Spleen (tissue), 11 donors: ENCODE results near the gene OPN5. TPM values are rescaled to one million over a fixed set of nuclear protein-coding genes. Genes with fewer than 3 reads are reported as not detected.
A peak's percentile ranks its signal among the peaks of the same experiment; 100 is the strongest.

Experiments
- DNase-seq: peaks from one replicate; pipeline ENCODE4 v3.0.0-alpha.2; 2020
- H3K27ac ChIP-seq, 8 donors: fragments of 200-600 bp; sonication (generic) in 7 of 8; 1 replicate in 4 of 8; 2 replicates in 4 of 8; pipeline versions ENCODE4 v1.5.0 to v1.8.0; 2016 to 2021; ENCODE audit warnings: inconsistent platforms in 4 of 8, mild to moderate bottlenecking in 4 of 8, moderate library complexity in 1 of 8
- H3K27me3 ChIP-seq, 7 donors: fragments of 200-600 bp; sonication (generic) in 6 of 7; replicated peaks in 1 of 7; 1 replicate in 4 of 7; 2 replicates in 3 of 7; pipeline versions ENCODE4 v1.5.0 to v1.8.0; 2016 to 2021; ENCODE audit warnings: inconsistent platforms in 3 of 7, mild to moderate bottlenecking in 1 of 7
- H3K36me3 ChIP-seq, 6 donors: fragments of 200-600 bp; sonication (generic) in 5 of 6; 1 replicate in 4 of 6; 2 replicates in 2 of 6; pipeline versions ENCODE4 v1.5.0 to v1.8.0; 2016 to 2021; ENCODE audit warnings: inconsistent platforms in 2 of 6
- H3K4me1 ChIP-seq, 6 donors: fragments of 200-600 bp; sonication (generic) in 5 of 6; 1 replicate in 3 of 6; 2 replicates in 3 of 6; pipeline versions ENCODE4 v1.5.0 to v1.8.0; 2016 to 2021; ENCODE audit warnings: inconsistent platforms in 3 of 6
- H3K4me3 ChIP-seq, 8 donors: fragments of 200-600 bp; sonication (generic) in 7 of 8; 1 replicate in 4 of 8; 2 replicates in 4 of 8; pipeline versions ENCODE4 v1.5.0 to v1.8.0; 2016 to 2021; ENCODE audit warnings: inconsistent platforms in 4 of 8, mild to moderate bottlenecking in 4 of 8, moderate library complexity in 2 of 8
- H3K9me3 ChIP-seq, 8 donors: fragments of 200-600 bp; sonication (generic) in 7 of 8; 1 replicate in 4 of 8; 2 replicates in 4 of 8; pipeline versions ENCODE4 v1.5.0 to v1.8.0; 2016 to 2021; ENCODE audit warnings: inconsistent platforms in 4 of 8
- POLR2A ChIP-seq, 3 donors: fragments of 450-650 bp; IDR thresholded peaks; one replicate each; pipeline ENCODE4 v1.5.1; 2017; ENCODE audit warnings: antibody characterized with exemption in 3 of 3, mild to moderate bottlenecking in 1 of 3
- POLR2AphosphoS5 ChIP-seq, 3 donors: sonication (generic); formaldehyde crosslinking; IDR thresholded peaks; one replicate each; pipeline ENCODE4 v1.5.1; 2017; ENCODE audit warnings: antibody characterized with exemption in 3 of 3
- WGBS, 5 donors: extraction: QIAGEN DNeasy Blood & Tissue Kit in 3 of 5; methylation state at CpG; one replicate each; pipeline versions ENCODE4 v1.1.5 to v1.1.7; 2013 to 2018; 5-methylcytosine and 5-hydroxymethylcytosine counted together
- intact Hi-C: fragments of 100-400 bp; cut with DNase I; formaldehyde crosslinking; loops from one replicate; pipeline ENCODE4 v1.15.0; 2023; ENCODE audit warnings: low total_unique reads
- polyA plus RNA-seq, 3 donors: library from polyadenylated mRNA; stranded (reverse); fragments of 200-250 nt; gene quantifications; one replicate each; pipeline ENCODE4 v1.2.1, GENCODE V29; 2013
- total RNA-seq, 7 donors: library from RNA; depleted of rRNA in 3 of 7; stranded (reverse); fragments of >200 nt in 3 of 7; fragmentation: NEBNext Ultra II Directional in 4 of 7; extraction: Animal tissue kit (Norgen Biotek cat#: 25700) in 4 of 7; gene quantifications; one replicate each; pipeline versions ENCODE4 v1.1.0 to v1.2.1, GENCODE V29; 2016 to 2021
- TF ChIP-seq, protein P1 (sequence below), 11 experiments: fragments of 200-600 bp in 7 of 11; fragments of 450-650 bp in 4 of 11; sonication (generic) in 4 of 11; IDR thresholded peaks in 8 of 11; conservative IDR thresholded peaks in 3 of 11; 1 replicate in 7 of 11; 2 replicates in 4 of 11; pipeline versions ENCODE4 v1.4.0 to v1.8.0; 2016 to 2021; ENCODE audit warnings: antibody characterized with exemption in 11 of 11, inconsistent platforms in 4 of 11, mild to moderate bottlenecking in 1 of 11
- donor health status: healthy with polysubstance abuse.
- donor health status: DM: no; HTN: no; CAD: no; lungs with moderate emphysema.
- donor health status: DM: no; HTN: no; CAD: no.
- donor health status: Bipolar disorder and iron deficiency.
- donor health status: healthy.
- donor health status: DM: no; HTN: no; CAD: no.
- donor health status: DM: yes; HTN: yes; CAD: no.

The OPN5 gene
- total and polyA plus RNA-seq, 10 donors, result not detected

GRCh38 chr6:47772359-47772758, 9.5 kb upstream of the OPN5 start:
- TF ChIP-seq POLR2AphosphoS5 (IDR thresholded peaks at IDR 0.05) (no peak), POLR2A (IDR thresholded peaks at IDR 0.05) (no peak)
- TF ChIP-seq, protein P1, sequence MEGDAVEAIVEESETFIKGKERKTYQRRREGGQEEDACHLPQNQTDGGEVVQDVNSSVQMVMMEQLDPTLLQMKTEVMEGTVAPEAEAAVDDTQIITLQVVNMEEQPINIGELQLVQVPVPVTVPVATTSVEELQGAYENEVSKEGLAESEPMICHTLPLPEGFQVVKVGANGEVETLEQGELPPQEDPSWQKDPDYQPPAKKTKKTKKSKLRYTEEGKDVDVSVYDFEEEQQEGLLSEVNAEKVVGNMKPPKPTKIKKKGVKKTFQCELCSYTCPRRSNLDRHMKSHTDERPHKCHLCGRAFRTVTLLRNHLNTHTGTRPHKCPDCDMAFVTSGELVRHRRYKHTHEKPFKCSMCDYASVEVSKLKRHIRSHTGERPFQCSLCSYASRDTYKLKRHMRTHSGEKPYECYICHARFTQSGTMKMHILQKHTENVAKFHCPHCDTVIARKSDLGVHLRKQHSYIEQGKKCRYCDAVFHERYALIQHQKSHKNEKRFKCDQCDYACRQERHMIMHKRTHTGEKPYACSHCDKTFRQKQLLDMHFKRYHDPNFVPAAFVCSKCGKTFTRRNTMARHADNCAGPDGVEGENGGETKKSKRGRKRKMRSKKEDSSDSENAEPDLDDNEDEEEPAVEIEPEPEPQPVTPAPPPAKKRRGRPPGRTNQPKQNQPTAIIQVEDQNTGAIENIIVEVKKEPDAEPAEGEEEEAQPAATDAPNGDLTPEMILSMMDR (IDR thresholded peaks at IDR 0.05 in 8 of 11, conservative IDR thresholded peaks at IDR 0.05 in 3 of 11), result no peak
- Histone ChIP-seq H3K36me3 (no peaks in the 10 kb centered on the region), H3K27me3 (no peaks in the 10 kb centered on the region), H3K9me3 (no peaks in the 10 kb centered on the region), H3K4me1 (no peaks in the 10 kb centered on the region), H3K27ac (no peak overlapping the region), H3K4me3 (no peak overlapping the region)
- 77 to 95% (median 81%) methylated on average over 2 of the region's 2 CpGs for WGBS, 5 donors
- DNase-seq, result no peak
- intact Hi-C loops, result no loop called here

DNA sequence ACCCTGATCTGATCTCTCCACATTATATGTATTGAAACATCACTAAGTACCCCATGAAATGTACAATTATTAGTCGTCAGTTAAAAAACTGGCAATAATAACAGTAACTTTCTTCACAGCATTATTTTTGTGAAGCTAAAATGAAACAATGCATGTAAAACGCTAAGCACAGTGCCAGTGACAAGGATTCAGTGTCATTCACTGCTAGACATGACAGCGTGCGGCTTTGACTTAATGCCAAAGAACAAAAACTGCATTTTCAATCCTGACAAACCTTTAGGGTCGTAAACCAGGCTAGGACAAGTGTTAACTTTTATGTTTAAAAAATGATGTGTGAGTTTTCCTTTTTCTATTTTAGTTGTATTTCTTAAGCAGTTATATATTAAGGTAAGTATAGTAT, 8.8 kb upstream of the OPN5 start:
- DNase-seq, result no peak
- 82 to 92% (median 90%) methylated on average over 5 of the region's 5 CpGs for WGBS, 5 donors
- no peak overlapping the region for H3K4me3 ChIP-seq

GRCh38 chr6:47780510-47781356, 1.1 kb upstream of the OPN5 start:
- Histone ChIP-seq H3K27me3 (peaks cover 0 to under 1% (median 0%) of the 10 kb centered on the region in 7 donors), H3K4me3 (no peak overlapping the region), H3K27ac (no peak overlapping the region), H3K4me1 (peaks cover 0 to 8% (median 0%) of the 10 kb centered on the region in 6 donors), H3K9me3 (no peaks in the 10 kb centered on the region), H3K36me3 (no peaks in the 10 kb centered on the region)
- 0 to 3% (median 1%) methylated on average over 6 of the region's 6 CpGs for WGBS, 5 donors
- TF ChIP-seq, protein P1 (IDR thresholded peaks at IDR 0.05 in 8 of 11, conservative IDR thresholded peaks at IDR 0.05 in 3 of 11), result peak in 10 of 11 experiments; percentile 9 to 69 (median 54)
- TF ChIP-seq POLR2A (IDR thresholded peaks at IDR 0.05), result no peak
- no peak for DNase-seq
- intact Hi-C loops, result no loop called here

More for the DNA sequence above, 8.8 kb upstream of the OPN5 start:
- H3K9me3 ChIP-seq, result no peaks in the 10 kb centered on the region
- H3K4me1 ChIP-seq, result no peaks in the 10 kb centered on the region
- TF ChIP-seq POLR2AphosphoS5 (IDR thresholded peaks at IDR 0.05) (no peak), POLR2A (IDR thresholded peaks at IDR 0.05) (no peak)
- TF ChIP-seq, protein P1 (IDR thresholded peaks at IDR 0.05 in 8 of 11, conservative IDR thresholded peaks at IDR 0.05 in 3 of 11), result no peak
- H3K27me3 ChIP-seq, result no peaks in the 10 kb centered on the region
- H3K27ac ChIP-seq, result no peak overlapping the region
- H3K36me3 ChIP-seq, result no peaks in the 10 kb centered on the region
- intact Hi-C loops, result no loop called here

GRCh38 chr6:47785182-47785581, 3.4 kb downstream of the OPN5 start:
- Histone ChIP-seq H3K27me3 (peaks cover 0 to 22% (median 4%) of the 10 kb centered on the region in 7 donors), H3K4me1 (peaks cover 0 to 15% (median 7%) of the 10 kb centered on the region in 6 donors), H3K27ac (no peak overlapping the region), H3K36me3 (no peaks in the 10 kb centered on the region), H3K4me3 (no peak overlapping the region), H3K9me3 (no peaks in the 10 kb centered on the region)
- intact Hi-C loops, result no loop called here
- TF ChIP-seq POLR2A (IDR thresholded peaks at IDR 0.05), result no peak
- TF ChIP-seq, protein P1 (IDR thresholded peaks at IDR 0.05 in 8 of 11, conservative IDR thresholded peaks at IDR 0.05 in 3 of 11), result no peak
- TF ChIP-seq POLR2AphosphoS5 (IDR thresholded peaks at IDR 0.05), result no peak
- no peak for DNase-seq
- WGBS, 5 donors, result 63 to 85% (median 64%) methylated on average over 2 of the region's 2 CpGs
